Gastrocnemius medialis (tissue), 4 donors: ENCODE results near the gene C1QTNF1. TPM values are rescaled to one million over a fixed set of nuclear protein-coding genes. Genes with fewer than 3 reads are reported as not detected.

Experiments used
- ATAC-seq, 2 donors: fragments of 150-250 bp; one replicate each; pipeline ENCODE4 v1.9.1; 2016
- DNase-seq, 2 donors: peaks; one replicate each; pipeline ENCODE4 v3.0.0-alpha.2; 2019
- H3K27ac ChIP-seq, 4 donors: fragments of 200-600 bp; sonication (generic); 1 replicate in 1 of 4; 2 replicates in 3 of 4; pipeline ENCODE4 v1.5.1; 2016 to 2018; ENCODE audit warnings: mild to moderate bottlenecking in 2 of 4, moderate library complexity in 1 of 4
- H3K27me3 ChIP-seq, 3 donors: fragments of 200-600 bp; sonication (generic) in 2 of 3; 1 replicate in 1 of 3; 2 replicates in 2 of 3; pipeline versions ENCODE4 v1.5.1 to v1.6.0; 2016 to 2019; ENCODE audit warnings: mild to moderate bottlenecking in 1 of 3, moderate library complexity in 1 of 3
- H3K36me3 ChIP-seq, 2 donors: fragments of 200-600 bp; sonication (generic) in 1 of 2; one replicate each; pipeline ENCODE4 v1.5.1; 2017 to 2018
- H3K4me1 ChIP-seq, 2 donors: fragments of 200-600 bp; sonication (generic) in 1 of 2; one replicate each; pipeline ENCODE4 v1.5.1; 2016 to 2017; ENCODE audit warnings: mild to moderate bottlenecking in 2 of 2
- H3K4me3 ChIP-seq, 4 donors: fragments of 200-600 bp; sonication (generic) in 3 of 4; 1 replicate in 1 of 4; 2 replicates in 3 of 4; pipeline ENCODE4 v1.5.1; 2016 to 2019; ENCODE audit warnings: mild to moderate bottlenecking in 2 of 4
- H3K9me3 ChIP-seq, 3 donors: fragments of 200-600 bp; sonication (generic) in 2 of 3; 1 replicate in 1 of 3; 2 replicates in 2 of 3; pipeline ENCODE4 v1.5.1; 2016 to 2019
- CTCF ChIP-seq, 5 experiments: fragments of 450-650 bp in 3 of 5; fragments of 200-600 bp in 2 of 5; sonication (generic) in 2 of 5; IDR thresholded peaks in 4 of 5; conservative IDR thresholded peaks in 1 of 5; 1 replicate in 4 of 5; 2 replicates in 1 of 5; pipeline ENCODE4 v1.5.1; 2016 to 2019; ENCODE audit warnings: antibody characterized with exemption in 5 of 5, mild to moderate bottlenecking in 3 of 5, moderate library complexity in 3 of 5
- POLR2A ChIP-seq, 2 donors: fragments of 450-650 bp; IDR thresholded peaks; one replicate each; pipeline ENCODE4 v1.6.1; 2017; ENCODE audit warnings: antibody characterized with exemption in 2 of 2, mild to moderate bottlenecking in 2 of 2, moderate library complexity in 2 of 2
- in situ Hi-C, 4 donors: fragments of 200-750 bp; cut with MboI; loops; one replicate each; pipeline versions ENCODE4 v1.15.0 to v1.8.0; 2017; ENCODE audit warnings: low sequenced_read_pairs in 4 of 4
- intact Hi-C: fragments of 100-400 bp; cut with DNase I; formaldehyde crosslinking; loops from one replicate; pipeline ENCODE4 v1.15.1; 2023; ENCODE audit warnings: low total_unique reads
- total RNA-seq, 4 donors: library from RNA; depleted of rRNA; stranded (reverse); fragments of >200 nt; gene quantifications; one replicate each; pipeline versions ENCODE4 v1.1.0 to v1.2.3, GENCODE V29; 2016

C1QTNF1 gene
- total RNA-seq, 4 donors from 2014 or later, result 11.1 to 38.6 (median 21.2) TPM

DNA sequence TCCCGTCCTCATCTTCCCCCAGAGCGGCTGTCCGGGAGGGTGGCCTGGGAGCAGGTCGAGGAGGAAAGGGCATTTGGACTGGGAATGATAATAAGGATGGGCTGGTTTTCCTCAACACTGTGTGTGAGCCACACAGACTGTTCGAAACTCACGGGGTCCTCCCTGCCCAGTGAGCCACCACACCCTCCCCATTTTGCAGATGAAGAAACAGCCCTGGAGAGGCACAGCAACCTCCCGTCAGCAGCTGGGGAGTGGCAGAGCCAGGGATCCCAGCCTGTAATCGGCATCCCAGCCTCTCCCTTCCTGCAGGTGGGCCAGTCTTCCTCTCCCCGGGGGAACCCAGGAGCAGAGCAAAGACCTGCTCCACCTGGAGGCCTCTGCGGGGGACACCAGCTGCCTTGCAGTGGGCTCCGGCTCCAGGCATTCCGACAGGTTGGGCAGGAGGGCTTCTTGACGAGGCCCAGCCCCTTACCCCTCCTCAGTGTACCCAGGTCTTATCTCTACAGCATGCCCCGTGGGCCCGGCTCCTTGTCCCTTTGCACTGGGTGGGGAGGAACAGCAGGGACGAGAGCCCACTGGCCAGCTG is 74.4 kb downstream of the C1QTNF1 start:
- peaks cover 58 to 77% (median 67%) of the 10 kb centered on the region in 3 donors for H3K27me3 ChIP-seq
- no peaks in the 10 kb centered on the region for H3K9me3 ChIP-seq
- intact Hi-C loops, result no loop called here
- H3K27ac ChIP-seq, result no peak overlapping the region
- peaks cover 0 to 2% of the 10 kb centered on the region in 2 donors for H3K4me1 ChIP-seq
- ATAC-seq (no peak), DNase-seq (no peak)
- no peak overlapping the region for H3K4me3 ChIP-seq
- TF ChIP-seq CTCF (IDR thresholded peaks at IDR 0.05 in 4 of 5, conservative IDR thresholded peaks at IDR 0.05 in 1 of 5) (no peak), POLR2A (IDR thresholded peaks at IDR 0.05) (no peak)
- in situ Hi-C loops, result no loop called here
- H3K36me3 ChIP-seq, result no peaks in the 10 kb centered on the region

Other genes starting within 250 kb of the C1QTNF1 start
- 10 to 100 TPM; 24.7 to 43.7 (median 32.4) TPM for gene CYTH1, start 241.9 kb upstream of the C1QTNF1 start, total RNA-seq
- 10 to 100 TPM; 15.2 to 21.1 (median 20.0) TPM for gene USP36, start 183.4 kb upstream of the C1QTNF1 start, total RNA-seq
- gene CEP295NL, start 121.0 kb upstream of the C1QTNF1 start, total RNA-seq, result under 1 TPM in 1 of 4 donors, not detected in 3; 0.16 TPM
- 10 to 100 TPM; 20.4 to 28.7 (median 27.0) TPM for gene TIMP2, start 98.8 kb upstream of the C1QTNF1 start, total RNA-seq
- gene LGALS3BP, start 44.2 kb upstream of the C1QTNF1 start, total RNA-seq, result 10 to 100 TPM; 15.0 to 45.9 (median 23.0) TPM
- 10 to 100 TPM; 17.5 to 38.3 (median 26.6) TPM for gene CANT1, start 14.4 kb upstream of the C1QTNF1 start, total RNA-seq
- 10 to 100 TPM in 2 of 4 donors, 1 to 10 TPM in 2; 5.1 to 14.2 (median 9.3) TPM for gene ENGASE, start 50.7 kb downstream of the C1QTNF1 start, total RNA-seq